DND-41 (cell line): ENCODE results near the gene EPB41L3.

Experiments
- CTCF ChIP-seq: IDR thresholded peaks from 2 replicates; pipeline ENCODE4 v1.5.1; 2012; ENCODE audit warnings: borderline replicate concordance, low read length, moderate library complexity, mild to moderate bottlenecking; ENCODE audit not compliant: poor library complexity, severe bottlenecking; ENCODE audit errors: extremely low read depth
- EZH2 ChIP-seq: IDR thresholded peaks from 3 replicates; pipeline ENCODE4 v1.6.1; 2012; ENCODE audit warnings: borderline replicate concordance, low read depth, mild to moderate bottlenecking, moderate library complexity, low read length, inconsistent platforms; ENCODE audit not compliant: severe bottlenecking

GRCh38 chr18:5496305-5496704, 47.5 kb downstream of the EPB41L3 start:
- TF ChIP-seq CTCF: no peak
- TF ChIP-seq EZH2: no peak
